Ishikawa (cell line): ENCODE measurements around the gene AP1S3.

Experiments
- CEBPB ChIP-seq: IDR thresholded peaks from 2 replicates; pipeline ENCODE4 v1.6.1; 2012
- CREB1 ChIP-seq: IDR thresholded peaks from 2 replicates; pipeline ENCODE4 v1.6.1; 2012; ENCODE audit warnings: low read depth
- EGR1 ChIP-seq: IDR thresholded peaks from 2 replicates; pipeline ENCODE4 v1.6.1; 2012
- EP300 ChIP-seq: IDR thresholded peaks from 2 replicates; pipeline ENCODE4 v1.6.1; 2012; ENCODE audit warnings: borderline replicate concordance
- FOXM1 ChIP-seq: IDR thresholded peaks from 2 replicates; pipeline ENCODE4 v1.6.1; 2012; ENCODE audit warnings: low read depth, borderline replicate concordance
- NFIC ChIP-seq: IDR thresholded peaks from 2 replicates; pipeline ENCODE4 v1.6.1; 2012
- RAD21 ChIP-seq: IDR thresholded peaks from 2 replicates; pipeline ENCODE4 v1.6.1; 2012; ENCODE audit warnings: low read depth
- REST ChIP-seq: IDR thresholded peaks from 2 replicates; pipeline ENCODE4 v1.6.1; 2012; ENCODE audit warnings: low read depth, mild to moderate bottlenecking
- TAF1 ChIP-seq: IDR thresholded peaks from 2 replicates; pipeline ENCODE4 v1.6.1; 2012; ENCODE audit warnings: low read depth, mild to moderate bottlenecking
- TCF12 ChIP-seq: IDR thresholded peaks from 2 replicates; pipeline ENCODE4 v1.6.1; 2012; ENCODE audit warnings: low read depth
- TEAD4 ChIP-seq: IDR thresholded peaks from 2 replicates; pipeline ENCODE4 v1.6.1; 2012
- USF1 ChIP-seq: IDR thresholded peaks from 2 replicates; pipeline ENCODE4 v1.6.1; 2012
- YY1 ChIP-seq: IDR thresholded peaks from 2 replicates; pipeline ENCODE4 v1.6.1; 2012; ENCODE audit warnings: low read depth
- ZBTB7A ChIP-seq: IDR thresholded peaks from 2 replicates; pipeline ENCODE4 v1.6.1; 2012; ENCODE audit warnings: low read depth
- TF ChIP-seq, protein P1 (sequence below): IDR thresholded peaks from 2 replicates; pipeline ENCODE4 v1.6.1; 2012

Gene AP1S3

DNA sequence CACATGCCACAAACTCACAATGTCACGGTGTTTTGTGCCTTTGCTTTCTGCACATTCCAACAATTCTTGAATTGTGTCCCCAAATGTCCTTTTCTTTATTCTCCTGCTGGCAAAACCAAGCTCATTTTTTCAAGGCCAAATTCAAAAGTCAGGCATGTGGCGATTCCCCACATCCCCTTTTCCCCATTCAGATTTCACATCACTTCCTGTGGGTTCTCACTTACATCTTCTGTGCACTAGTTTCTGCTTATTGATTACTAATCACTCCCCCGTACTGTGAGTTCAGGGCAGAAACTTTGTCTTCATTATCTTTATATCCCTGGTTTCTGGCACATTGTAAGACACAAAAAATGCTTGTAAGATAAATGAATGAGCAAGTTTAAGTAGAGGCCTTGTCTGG is 69.2 kb downstream of the AP1S3 start:
- TF ChIP-seq REST (no peak), NFIC (no peak), TEAD4 (no peak), RAD21 (no peak), FOXM1 (no peak), USF1 (no peak), CEBPB (no peak)

- no peak for TF ChIP-seq CREB1
- no peak for TF ChIP-seq NFIC
- no peak for TF ChIP-seq FOXM1
- TF ChIP-seq RAD21: no peak
- TF ChIP-seq, protein P1, sequence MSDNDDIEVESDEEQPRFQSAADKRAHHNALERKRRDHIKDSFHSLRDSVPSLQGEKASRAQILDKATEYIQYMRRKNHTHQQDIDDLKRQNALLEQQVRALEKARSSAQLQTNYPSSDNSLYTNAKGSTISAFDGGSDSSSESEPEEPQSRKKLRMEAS: no peak
- TF ChIP-seq YY1: no peak
- TF ChIP-seq TAF1: no peak
- no peak for TF ChIP-seq CEBPB
- no peak for TF ChIP-seq REST
- no peak for TF ChIP-seq ZBTB7A
- TF ChIP-seq USF1: no peak
- TF ChIP-seq TEAD4: no peak
- no peak for TF ChIP-seq EP300
- TF ChIP-seq EGR1: no peak
- no peak for TF ChIP-seq TCF12
Measured at GRCh38 chr2:223767341-223767740, 70.0 kb downstream of the AP1S3 start.

GRCh38 chr2:223765221-223765785 is 72.1 kb downstream of the AP1S3 start:
- TF ChIP-seq, protein P1: no peak
- TF ChIP-seq EP300 (no peak), RAD21 (no peak), NFIC (no peak), EGR1 (no peak), YY1 (no peak), REST (no peak), TCF12 (no peak), USF1 (no peak), CREB1 (no peak), CEBPB (no peak), ZBTB7A (no peak), TEAD4 (no peak)

DNA sequence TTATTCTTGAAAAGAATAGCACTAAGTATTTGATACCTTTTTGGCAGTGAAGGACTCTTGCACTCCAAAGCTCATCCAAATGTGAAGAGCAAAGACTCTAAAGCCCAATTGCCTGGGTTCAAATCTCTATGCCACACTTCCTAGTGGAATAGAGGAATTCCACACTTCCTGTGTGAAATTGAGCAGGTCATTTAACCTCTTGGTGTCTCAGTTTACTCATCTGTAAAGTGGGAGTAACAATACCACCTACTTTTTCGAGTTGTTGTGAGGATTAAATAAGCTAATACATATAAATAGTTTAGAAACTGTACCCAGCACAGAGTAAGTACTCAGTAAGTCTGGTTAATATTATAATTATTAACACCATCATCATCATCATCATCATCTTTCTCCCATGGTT is 72.6 kb downstream of the AP1S3 start:
- TF ChIP-seq REST (no peak), TAF1 (no peak), EP300 (no peak), TCF12 (no peak), ZBTB7A (no peak), RAD21 (no peak), YY1 (no peak), FOXM1 (no peak), EGR1 (no peak), CEBPB (no peak), USF1 (no peak), NFIC (no peak), TEAD4 (no peak), CREB1 (no peak)
- TF ChIP-seq, protein P1: no peak
